ENCODE measurements around the gene ZNF841. TPM values are rescaled to one million over a fixed set of nuclear protein-coding genes. Genes with fewer than 3 reads are reported as not detected.
"Not testable (repeated sequence)": the region's sequence is repeated elsewhere in the genome, so short reads cannot be mapped to it uniquely, and the experiment has no call there.

Gene ZNF841
- total RNA-seq, 1 donor from 2014 or later = 10.3 TPM

- H3K4me3 ChIP-seq (ENCODE audit: low read depth, low read length) = peak within 1 kb of the TSS; percentile 79
- no peaks in the 10 kb centered on the region for H3K27me3 ChIP-seq (ENCODE audit: control insufficient read depth, insufficient read depth, low read length)
- DNase-seq (ENCODE audit: low read depth) = peak; percentile 55
- no peak for TF ChIP-seq CTCF (IDR thresholded peaks at IDR 0.05; ENCODE audit: insufficient read depth, low read length, poor library complexity, severe bottlenecking)
- no peaks in the 10 kb centered on the region for H3K36me3 ChIP-seq (ENCODE audit: control insufficient read depth, insufficient read depth, low read length)
These were observed 46.7 kb downstream of the ZNF841 start, which contains the start of gene ZNF432 for GRCh38 chr19:52048555-52049501. ZNF432 (minus strand) TSS chr19:52048838; CDS start chr19:52046868, 1,970 bp downstream.

- no peak for DNase-seq (ENCODE audit: low read depth)
- no peak overlapping the region for H3K4me3 ChIP-seq (ENCODE audit: low read depth, low read length)
- H3K27me3 ChIP-seq (ENCODE audit: control insufficient read depth, insufficient read depth, low read length) = no peaks in the 10 kb centered on the region
- no peaks in the 10 kb centered on the region for H3K36me3 ChIP-seq (ENCODE audit: control insufficient read depth, insufficient read depth, low read length)
- TF ChIP-seq CTCF (IDR thresholded peaks at IDR 0.05; ENCODE audit: insufficient read depth, low read length, poor library complexity, severe bottlenecking) = no peak
These were observed 56.4 kb downstream of the ZNF841 start for GRCh38 chr19:52039169-52039568.

- DNase-seq (ENCODE audit: low read depth) = no peak
- Histone ChIP-seq H3K4me3 (ENCODE audit: low read depth, low read length) (no peak overlapping the region), H3K27me3 (ENCODE audit: control insufficient read depth, insufficient read depth, low read length) (no peaks in the 10 kb centered on the region), H3K36me3 (ENCODE audit: control insufficient read depth, insufficient read depth, low read length) (peaks cover 2% of the 10 kb centered on the region)
- no peak for TF ChIP-seq CTCF (IDR thresholded peaks at IDR 0.05; ENCODE audit: insufficient read depth, low read length, poor library complexity, severe bottlenecking)
These were observed 61.4 kb downstream of the ZNF841 start for GRCh38 chr19:52034051-52034728.

- DNase-seq (ENCODE audit: low read depth) = no peak
- Histone ChIP-seq H3K27me3 (ENCODE audit: control insufficient read depth, insufficient read depth, low read length) (no peaks in the 10 kb centered on the region), H3K36me3 (ENCODE audit: control insufficient read depth, insufficient read depth, low read length) (no peaks in the 10 kb centered on the region), H3K4me3 (ENCODE audit: low read depth, low read length) (peak overlapping the region; percentile 100)
- TF ChIP-seq CTCF (IDR thresholded peaks at IDR 0.05; ENCODE audit: insufficient read depth, low read length, poor library complexity, severe bottlenecking) = no peak
These were observed 66.8 kb downstream of the ZNF841 start for GRCh38 chr19:52028780-52029123.

GRCh38 chr19:52028027-52028779, 67.4 kb downstream of the ZNF841 start, which contains the start of gene ZNF614:
ZNF614 (minus strand) TSS chr19:52028379; CDS start chr19:52025745, 2,634 bp downstream.
- H3K4me3 ChIP-seq (ENCODE audit: low read depth, low read length) = peak within 1 kb of the TSS; percentile 100
- no peak for TF ChIP-seq CTCF (IDR thresholded peaks at IDR 0.05; ENCODE audit: insufficient read depth, low read length, poor library complexity, severe bottlenecking)
- H3K36me3 ChIP-seq (ENCODE audit: control insufficient read depth, insufficient read depth, low read length) = no peaks in the 10 kb centered on the region
- no peaks in the 10 kb centered on the region for H3K27me3 ChIP-seq (ENCODE audit: control insufficient read depth, insufficient read depth, low read length)
- DNase-seq (ENCODE audit: low read depth) = peak; percentile 43

- not testable (repeated sequence) for DNase-seq (ENCODE audit: low read depth); H3K36me3 ChIP-seq (ENCODE audit: control insufficient read depth, insufficient read depth, low read length); H3K4me3 ChIP-seq (ENCODE audit: low read depth, low read length)
These were observed 69.1 kb downstream of the ZNF841 start for GRCh38 chr19:52026255-52026990.

GRCh38 chr19:52024478-52024877, 71.1 kb downstream of the ZNF841 start:
- not testable (repeated sequence) for DNase-seq (ENCODE audit: low read depth); H3K4me3 ChIP-seq (ENCODE audit: low read depth, low read length); H3K36me3 ChIP-seq (ENCODE audit: control insufficient read depth, insufficient read depth, low read length); H3K27me3 ChIP-seq (ENCODE audit: control insufficient read depth, insufficient read depth, low read length)

More at GRCh38 chr19:52026255-52026990, 69.1 kb downstream of the ZNF841 start:
- H3K27me3 ChIP-seq (ENCODE audit: control insufficient read depth, insufficient read depth, low read length) = not testable (repeated sequence)
